Measurements from ENCODE around the gene INSYN2B.
A peak's percentile ranks its signal among the peaks of the same experiment; 100 is the strongest.

INSYN2B gene

GRCh38 chr5:169922474-169922873 is 57.8 kb downstream of the INSYN2B start:
- no peak for DNase-seq

DNA sequence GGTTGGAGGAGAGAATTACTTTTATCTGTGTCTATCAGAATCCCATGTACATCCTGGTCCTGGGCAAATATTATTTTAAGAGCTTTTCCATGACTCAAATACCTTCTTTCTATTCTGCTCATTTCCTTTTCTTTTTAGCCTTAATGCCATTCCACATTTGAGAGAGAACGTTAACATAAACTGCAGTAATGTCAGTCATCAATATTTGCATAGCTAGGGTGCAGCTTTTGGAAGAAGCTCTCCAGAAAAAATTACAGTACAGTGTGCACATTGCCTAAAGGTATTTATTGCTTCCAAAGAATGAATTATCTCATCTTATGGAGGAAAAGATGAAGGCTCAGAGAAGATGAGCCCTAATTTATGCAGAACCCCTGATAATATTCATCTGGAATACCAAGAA is 58.3 kb downstream of the INSYN2B start:
- no peak for DNase-seq

DNA sequence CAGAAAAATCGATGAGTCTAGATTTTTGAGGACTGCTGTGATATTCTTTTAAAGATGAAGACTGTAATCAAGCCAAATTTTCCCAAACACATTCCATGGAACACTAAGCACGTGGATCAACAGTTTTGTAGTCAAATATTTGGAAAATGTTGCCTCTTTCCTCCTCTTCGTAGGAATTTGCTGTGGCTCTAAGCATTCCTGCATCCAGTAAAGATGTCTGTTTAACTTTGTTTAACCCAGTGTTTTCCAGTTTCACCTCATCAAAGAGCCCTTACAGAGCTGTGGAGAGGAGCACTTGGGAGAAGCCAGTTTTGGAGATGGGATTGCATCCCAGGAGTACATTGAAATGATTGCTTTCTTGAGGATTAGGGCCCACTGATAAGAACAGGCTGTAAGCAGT is 58.9 kb downstream of the INSYN2B start:
- peak; percentile 19 for DNase-seq

DNA sequence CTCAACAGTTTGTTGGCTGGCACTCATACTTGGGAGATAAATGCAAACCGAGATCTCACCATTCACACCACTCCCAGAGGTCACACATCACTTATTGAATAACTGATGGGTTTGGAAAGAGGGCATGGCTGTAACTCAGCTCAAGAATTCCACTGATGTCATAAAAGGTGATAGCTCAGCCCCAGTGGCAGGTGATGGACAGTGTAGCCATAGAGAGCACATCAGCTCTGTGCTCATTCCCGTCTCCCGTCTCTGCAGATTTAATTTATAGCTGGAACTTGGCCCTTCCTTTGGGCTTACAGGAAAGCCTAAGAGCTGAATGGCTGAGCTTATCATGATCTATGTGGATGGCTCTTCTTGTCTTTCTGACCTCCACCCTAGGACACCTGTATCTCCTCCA is 59.8 kb downstream of the INSYN2B start:
- DNase-seq = no peak

DNA sequence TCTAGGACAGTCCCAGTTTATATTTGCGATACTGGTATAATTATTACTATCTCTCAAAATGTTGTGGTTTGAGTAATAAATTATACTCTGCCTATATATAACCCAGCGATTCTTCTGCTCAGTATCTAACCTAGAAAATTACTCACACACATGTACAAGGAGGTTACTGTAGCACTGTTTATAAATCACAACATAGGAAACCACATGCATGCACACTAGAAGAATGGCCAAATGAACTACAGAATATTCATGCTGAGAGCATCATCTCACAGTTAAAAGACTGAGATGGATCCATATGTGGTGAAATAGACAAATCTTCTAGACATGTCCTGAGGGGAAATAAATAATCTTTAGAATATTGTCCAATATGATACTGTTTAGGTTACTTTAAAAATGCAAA is 62.1 kb downstream of the INSYN2B start:
- DNase-seq = peak; percentile 37

DNA sequence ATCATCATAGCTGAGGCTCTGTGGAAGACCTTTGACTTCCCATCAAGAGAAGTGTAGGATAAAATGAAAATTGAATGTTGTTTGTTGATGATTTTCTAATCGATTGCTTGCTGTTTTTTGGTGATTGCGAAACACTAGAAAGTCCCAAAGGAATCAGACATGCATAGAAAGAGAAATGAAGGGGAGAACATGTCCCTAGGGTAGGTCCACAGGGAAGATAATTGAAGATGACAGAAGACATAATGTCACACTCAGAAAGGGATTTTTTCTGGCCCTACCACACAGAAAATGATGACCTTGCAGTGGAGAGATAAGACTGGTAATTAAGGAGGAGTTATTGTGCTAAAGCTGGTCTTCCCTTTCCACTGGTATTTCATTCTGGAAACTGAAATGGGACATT is 62.8 kb downstream of the INSYN2B start:
- no peak for DNase-seq

DNA sequence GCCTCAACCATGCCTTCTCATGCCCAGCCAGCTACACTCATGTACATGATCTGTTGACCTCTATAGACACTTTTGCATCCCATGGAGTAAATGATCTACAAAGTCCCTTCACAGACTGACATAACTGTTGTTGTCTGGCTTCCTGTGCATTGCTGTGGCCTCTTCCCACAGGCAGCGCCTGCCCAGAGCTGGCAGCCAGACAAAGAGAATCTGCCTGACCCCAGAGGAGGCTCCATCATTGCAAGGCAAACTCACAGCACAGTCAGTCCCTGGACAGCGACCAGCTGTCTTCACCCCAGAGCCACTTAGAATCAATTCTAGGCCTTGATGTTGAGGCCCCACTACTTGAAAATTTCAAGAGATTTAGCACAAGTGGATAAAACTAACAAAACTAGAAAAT is 65.5 kb downstream of the INSYN2B start:
- peak; percentile 68 for DNase-seq

- no peak for DNase-seq
Measured at GRCh38 chr5:169913479-169913878, 66.8 kb downstream of the INSYN2B start.

DNA sequence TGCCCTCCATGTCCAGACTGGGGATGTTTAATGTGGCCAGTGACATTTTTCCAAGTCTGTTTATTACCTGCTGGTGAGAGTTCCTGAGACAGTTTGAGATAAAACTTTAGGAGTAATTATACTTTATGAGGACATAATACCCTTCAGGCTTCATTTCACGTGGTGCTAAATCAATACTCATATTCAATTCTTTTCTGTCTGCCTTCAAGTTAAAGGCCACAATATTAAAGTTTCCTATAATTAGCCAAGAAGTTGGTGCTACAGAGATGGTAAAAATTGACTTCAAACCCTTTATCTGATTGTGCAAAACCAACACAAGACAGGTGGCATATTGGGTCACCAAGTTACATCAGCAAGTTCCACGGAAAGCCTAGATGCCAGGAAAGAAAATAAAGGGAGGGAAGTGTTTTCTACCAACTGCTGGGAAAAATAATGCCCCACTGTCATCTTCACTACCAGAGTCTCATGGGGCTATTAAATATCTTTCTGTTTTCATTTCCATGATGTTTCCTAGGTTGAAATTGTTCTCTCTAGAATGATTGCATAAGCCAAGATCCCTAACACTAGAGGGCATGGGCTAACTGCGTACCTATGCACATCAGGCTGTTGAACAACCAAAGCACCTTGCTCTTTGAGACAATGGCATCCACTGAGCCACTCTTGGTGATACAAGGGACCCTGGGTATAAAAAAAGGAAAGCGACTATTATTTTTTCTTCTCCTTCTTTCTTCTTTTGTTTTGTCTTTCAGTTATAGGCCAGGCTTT is 68.7 kb downstream of the INSYN2B start:
- DNase-seq = no peak

- DNase-seq = no peak
Measured at GRCh38 chr5:169910393-169910792, 69.9 kb downstream of the INSYN2B start.

GRCh38 chr5:169909945-169910344 is 70.3 kb downstream of the INSYN2B start:
- DNase-seq = no peak

DNA sequence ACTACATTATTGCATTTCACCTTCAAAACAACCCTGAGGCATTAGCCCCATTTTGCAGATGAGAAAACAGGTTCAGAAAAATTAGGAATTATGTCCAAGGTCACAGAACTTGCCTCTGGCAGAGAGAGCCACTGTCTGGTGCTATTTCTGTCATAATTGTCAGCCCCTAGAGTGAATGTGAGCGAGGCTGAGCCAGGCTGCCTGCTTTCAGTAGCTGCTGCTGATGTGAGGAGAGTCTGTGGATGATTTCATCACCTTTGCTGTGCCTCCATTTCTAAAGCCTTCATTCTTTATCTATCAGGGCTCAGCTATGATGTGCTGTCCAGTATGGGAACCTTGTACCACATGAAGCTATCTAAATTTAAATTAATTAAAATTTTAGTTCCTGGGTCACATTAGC is 71.4 kb downstream of the INSYN2B start:
- DNase-seq = no peak

GRCh38 chr5:169906745-169907649 is 73.3 kb downstream of the INSYN2B start:
- DNase-seq = peak; percentile 23

DNA sequence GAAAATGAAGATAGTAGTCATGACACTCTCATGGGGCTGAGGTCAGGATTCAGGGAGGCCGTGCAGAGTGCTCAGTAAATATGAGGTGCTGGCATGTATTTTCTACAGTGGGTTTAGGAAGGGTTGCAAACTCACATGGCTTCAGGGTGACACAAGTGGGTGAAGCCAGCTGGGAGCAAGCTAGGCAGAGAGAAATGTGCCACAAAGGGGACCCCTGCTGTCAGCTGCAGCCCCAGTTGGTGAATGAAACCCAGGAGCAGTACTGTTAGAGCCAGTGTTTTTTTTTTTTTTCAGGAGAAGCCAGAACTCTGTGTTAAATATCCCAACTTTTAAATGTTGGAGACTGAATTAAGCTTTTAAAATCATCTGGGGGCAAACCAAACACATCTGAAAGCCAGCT is 75.3 kb downstream of the INSYN2B start:
- DNase-seq = no peak

- DNase-seq = peak; percentile 57
Measured at GRCh38 chr5:169904508-169904907, 75.8 kb downstream of the INSYN2B start.

DNA sequence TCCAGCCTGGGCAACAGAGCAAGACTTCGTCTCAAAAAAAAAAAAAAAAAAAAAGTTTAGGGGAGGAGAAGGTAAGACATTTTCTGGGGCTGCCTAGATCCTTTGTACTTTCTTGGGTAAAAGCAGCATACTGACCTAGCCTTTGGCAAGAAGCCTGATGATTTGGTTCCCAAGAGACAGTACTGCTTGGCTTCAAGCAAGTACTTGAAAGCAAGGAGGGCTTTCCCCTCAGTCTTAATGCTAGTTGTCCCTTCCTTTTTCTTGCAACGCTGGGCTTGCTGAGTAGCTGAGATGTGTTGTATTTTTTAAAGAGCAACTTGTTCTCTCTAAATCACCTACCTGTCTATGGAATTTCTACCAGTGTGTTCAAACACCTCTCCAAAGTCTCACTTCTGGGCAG is 76.2 kb downstream of the INSYN2B start:
- DNase-seq = peak; percentile 70

DNA sequence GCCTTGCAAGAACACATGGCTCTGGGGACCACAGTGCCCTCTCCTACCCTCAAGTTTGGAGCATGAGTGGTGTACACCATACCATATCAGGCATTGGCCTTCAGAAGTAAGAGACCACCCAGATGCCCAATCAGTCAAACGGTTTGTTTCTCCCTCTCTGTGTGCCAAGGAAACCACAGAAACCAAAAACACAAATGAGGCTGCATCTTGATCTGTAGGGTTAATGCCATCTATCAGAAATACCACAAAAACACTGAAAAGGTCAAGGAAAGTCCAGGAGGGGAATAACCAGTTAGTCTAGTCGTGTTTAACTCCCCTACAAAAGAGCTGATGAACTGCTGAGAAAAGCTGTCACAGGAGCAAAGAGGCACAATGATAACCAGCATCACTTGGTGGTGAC is 78.4 kb downstream of the INSYN2B start:
- no peak for DNase-seq

DNA sequence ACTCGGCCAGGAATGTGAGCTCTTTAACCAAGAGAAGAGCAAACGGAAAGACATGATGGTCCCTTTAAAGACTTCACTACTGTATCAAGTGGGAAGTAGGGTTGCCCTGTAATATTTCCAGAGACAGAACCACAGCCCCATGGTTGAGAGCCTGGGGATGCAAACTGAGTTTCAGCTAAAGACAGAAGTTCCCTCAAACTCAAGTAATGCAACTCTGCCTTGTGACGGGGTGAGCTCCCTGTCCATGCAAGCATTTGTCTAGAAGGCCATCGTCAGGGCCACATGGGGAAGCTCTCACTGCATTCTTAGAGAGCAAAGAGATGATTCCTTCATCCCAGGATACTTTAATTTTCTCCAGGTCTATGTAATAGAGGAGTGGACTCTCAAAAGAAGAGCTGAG is 82.8 kb downstream of the INSYN2B start:
- no peak for DNase-seq

DNA sequence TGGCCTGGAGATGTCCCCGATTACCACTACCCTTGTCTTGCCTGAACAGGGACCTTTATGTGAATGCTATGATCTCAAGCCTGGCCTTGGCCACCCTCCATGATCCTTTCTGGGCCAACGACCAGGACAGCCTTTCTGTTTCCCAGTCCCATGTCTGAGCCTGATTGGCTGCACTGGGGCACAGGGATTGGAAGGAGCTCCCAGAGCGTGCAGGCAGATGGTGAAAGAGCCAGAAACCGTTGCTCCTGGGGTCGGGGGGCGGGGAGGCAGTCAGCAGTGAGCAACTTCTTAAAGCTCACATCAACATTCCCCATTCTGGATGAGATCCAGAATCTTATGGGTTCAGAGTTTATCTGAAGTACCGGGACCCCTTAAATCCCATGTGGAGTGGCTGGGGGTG is 84.4 kb downstream of the INSYN2B start:
- peak; percentile 52 for DNase-seq

DNA sequence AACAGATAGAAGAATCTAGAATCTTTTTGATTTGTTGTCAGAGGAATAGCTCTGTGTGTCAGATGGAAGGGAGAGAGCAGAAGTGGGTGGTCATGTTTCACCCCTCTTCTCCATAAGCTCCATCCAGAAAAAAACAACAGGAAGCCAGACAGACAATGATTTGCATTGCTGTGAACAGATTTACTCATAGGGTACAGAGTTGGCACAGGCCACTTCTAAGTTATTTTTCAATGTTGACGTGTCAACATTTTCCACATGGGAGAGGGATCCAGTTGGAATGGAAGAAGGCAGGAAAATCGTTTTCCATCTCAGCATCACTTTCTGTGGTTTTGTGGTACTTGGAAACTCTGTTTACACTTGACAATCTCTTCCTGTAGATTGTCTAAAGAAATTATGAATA is 86.7 kb downstream of the INSYN2B start:
- DNase-seq = peak; percentile 78

DNA sequence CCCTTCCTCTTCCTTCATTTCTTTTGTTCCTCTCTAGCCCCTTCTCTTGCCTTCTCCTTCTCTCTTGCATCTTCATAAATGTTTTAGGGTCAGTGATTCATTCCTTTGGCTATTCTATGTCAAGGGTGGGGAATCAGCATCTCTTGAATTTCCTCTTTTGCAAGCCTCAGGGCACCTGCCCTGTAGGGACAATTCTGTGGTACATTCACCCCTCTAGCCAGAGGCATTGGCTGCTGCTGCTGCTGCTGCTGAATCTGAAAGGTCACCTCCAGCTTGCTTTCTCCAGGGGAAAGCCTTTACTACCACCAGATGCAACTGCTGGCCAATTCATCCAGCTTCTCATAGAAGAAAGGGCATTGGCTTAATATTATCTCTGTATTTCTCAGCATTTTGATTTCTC is 87.3 kb downstream of the INSYN2B start:
- DNase-seq = no peak

GRCh38 chr5:169889572-169889971 is 90.7 kb downstream of the INSYN2B start:
- no peak for DNase-seq

DNA sequence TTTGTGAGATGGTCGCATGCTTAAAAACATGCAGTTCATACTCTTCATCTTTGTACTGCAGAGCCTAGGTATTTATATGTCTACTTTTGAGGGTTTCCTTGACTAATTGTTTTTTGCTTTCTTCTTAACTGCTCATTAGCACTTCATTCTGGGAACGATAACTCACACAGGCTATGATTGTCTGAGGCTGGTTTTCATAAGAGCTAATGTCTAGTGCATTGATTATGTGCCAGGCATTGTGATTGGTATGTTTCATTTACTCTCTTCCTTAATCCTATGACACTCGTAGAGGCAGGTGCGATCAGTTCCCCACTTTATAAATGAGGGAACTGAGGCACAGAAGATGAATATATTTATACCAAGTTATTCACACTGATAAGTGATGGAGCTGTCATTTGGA is 93.6 kb downstream of the INSYN2B start:
- no peak for DNase-seq

- DNase-seq = no peak
Measured at GRCh38 chr5:169886033-169886432, 94.3 kb downstream of the INSYN2B start.

Measured in fibroblast of skin of right biceps (primary cell).